Dedifferentiated amniotic fluid mesenchymal stem cell (primary cell): ENCODE data around the gene G3BP2.

Source experiments
- DNase-seq: peaks from one replicate; pipeline ENCODE4 v3.0.0-alpha.2; 2016; ENCODE audit errors: extremely low spot score

G3BP2 gene

DNA sequence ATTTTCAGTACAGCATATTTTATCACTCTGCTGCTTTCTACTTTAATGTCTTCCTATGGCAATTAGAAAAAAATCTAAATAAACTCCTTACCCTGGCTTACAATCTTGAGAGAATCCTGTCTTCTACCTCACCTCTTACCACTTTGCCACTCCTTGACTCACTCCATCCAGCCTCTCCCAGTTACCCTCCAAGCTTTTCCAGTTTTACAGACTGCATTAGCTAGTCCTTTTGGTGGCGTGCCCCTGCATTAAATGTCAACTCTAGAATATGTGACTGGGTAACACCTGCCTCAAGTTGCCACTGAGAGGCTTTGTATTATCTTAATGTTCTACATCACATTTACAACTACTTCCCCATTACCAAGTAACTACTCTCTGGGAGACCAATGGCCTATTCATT is 35.4 kb downstream of the G3BP2 start:
- no peak for DNase-seq

- DNase-seq = no peak
Measured at GRCh38 chr4:75637176-75637575, 36.0 kb downstream of the G3BP2 start.

- no peak for DNase-seq
Measured at GRCh38 chr4:75634951-75635350, 38.3 kb downstream of the G3BP2 start.

DNA sequence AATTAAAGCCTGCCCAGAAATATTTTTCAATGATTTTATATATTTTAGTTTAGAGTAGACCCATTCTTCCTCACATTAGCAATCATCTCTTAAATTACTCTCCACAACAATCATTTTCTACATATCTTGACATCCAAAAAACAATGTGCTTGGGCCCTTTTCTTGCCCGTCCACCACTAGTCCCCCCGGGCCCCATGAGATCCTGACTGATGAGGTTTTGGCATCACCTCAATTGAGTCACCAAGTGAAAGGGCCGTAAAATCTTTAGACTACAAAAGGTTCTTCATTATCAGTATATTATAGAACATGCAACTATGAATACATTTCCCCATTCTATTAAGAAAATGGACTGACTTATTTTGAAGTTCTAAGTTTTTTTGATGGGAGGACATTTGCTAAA is 38.9 kb downstream of the G3BP2 start:
- DNase-seq = no peak

DNA sequence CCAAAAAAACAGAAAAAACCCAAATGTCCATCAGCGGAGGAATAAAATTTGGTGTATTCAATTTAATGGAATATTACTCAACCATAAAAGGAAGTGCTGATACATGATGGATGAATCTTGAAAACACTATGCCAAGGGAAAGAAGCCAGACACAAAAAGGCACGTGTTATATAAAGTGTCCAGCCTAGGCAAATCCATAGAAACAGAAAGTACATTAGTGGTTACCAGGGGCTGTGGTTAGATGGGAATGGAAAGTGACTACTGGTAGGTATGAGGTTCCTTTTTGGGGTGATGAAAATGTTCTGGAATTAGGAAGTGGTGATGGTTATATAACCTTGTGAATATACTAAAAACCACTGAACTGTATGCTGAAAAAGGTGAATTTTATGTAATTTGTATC is 39.4 kb downstream of the G3BP2 start:
- DNase-seq = no peak

DNA sequence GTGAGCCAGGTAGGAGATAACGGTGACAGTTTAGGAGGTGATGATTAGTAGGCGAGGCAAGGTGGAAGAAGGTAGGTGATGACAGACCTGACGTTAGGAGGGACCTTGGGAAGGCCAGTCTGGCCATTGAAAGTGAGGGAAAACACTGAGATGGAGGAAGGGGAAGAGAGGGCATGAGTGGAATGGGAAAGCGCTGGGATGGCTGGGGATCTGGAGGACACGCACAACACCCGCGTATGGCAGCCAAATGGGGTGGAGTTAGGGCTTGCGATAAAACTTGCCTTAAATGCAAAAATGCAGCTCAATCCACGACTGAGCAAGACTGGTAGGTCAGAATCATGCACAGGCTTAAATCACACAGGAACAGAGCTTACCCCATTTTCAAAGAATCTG is 42.3 kb downstream of the G3BP2 start:
- DNase-seq = no peak

GRCh38 chr4:75630174-75630936 is 42.9 kb downstream of the G3BP2 start, which contains the start of gene CDKL2:
Gene CDKL2, minus strand, starts transcription at chr4:75630528. Its CDS starts 4,540 bp downstream, at chr4:75625988.
- no peak for DNase-seq

DNA sequence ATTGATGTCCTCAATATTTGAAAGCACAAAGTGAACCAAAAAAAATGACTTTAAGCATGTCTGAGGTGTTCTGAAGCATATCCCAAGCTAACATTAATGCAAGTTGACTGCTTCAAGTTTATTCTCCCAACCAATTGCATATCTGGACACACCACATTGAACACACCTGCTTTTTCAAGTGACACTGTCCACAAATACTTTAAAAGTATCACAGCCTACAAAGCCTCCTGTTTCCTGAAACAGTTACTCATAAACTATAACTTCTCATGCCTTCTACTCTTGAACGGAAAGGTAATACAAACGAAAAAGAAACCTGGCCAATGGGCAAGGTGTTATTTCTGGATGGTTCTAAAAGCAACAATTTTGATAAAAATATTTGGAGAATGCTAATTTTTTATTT is 44.0 kb downstream of the G3BP2 start:
- no peak for DNase-seq

DNA sequence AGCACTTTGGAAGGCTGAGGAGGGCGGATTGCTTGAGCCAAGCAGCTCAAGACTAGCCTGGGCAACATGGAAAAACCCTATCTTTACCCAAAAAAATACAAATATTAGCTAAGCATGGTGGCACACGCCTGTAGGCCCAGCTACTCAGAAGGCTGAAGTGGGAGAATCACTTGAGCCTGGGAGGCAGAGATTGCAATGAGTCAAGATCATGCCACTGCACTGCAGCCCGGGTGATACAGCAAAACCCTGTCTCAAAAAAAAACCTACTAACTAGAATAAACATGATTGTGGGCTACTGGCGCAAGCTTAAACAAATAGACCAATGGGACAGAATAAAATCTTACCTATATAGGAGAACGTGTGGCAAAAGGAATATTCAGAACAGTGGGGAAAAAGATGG is 50.2 kb downstream of the G3BP2 start:
- DNase-seq = no peak

GRCh38 chr4:75621715-75622114 is 51.5 kb downstream of the G3BP2 start:
- no peak for DNase-seq

DNA sequence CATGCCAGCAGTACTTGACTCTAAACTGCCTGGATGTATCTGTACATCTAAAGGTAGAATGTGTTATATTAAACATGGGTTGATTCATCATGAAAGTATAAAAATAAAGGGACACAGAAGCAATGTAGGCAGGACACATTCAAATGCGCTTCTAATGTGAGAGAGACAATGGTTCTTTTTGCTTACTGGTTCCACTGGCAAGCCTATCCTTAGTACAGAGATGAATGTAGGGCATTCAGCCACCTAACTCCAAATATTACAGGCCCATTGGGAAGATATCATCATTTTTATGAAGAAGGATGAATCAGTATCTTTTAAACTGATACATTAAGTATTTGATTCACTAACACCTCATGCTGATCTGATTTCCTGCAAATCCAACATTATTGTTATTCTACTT is 60.9 kb downstream of the G3BP2 start:
- DNase-seq = no peak

GRCh38 chr4:75605928-75606327 is 67.3 kb downstream of the G3BP2 start:
- DNase-seq = peak; percentile 23

GRCh38 chr4:75599647-75600046 is 73.6 kb downstream of the G3BP2 start:
- DNase-seq = no peak

DNA sequence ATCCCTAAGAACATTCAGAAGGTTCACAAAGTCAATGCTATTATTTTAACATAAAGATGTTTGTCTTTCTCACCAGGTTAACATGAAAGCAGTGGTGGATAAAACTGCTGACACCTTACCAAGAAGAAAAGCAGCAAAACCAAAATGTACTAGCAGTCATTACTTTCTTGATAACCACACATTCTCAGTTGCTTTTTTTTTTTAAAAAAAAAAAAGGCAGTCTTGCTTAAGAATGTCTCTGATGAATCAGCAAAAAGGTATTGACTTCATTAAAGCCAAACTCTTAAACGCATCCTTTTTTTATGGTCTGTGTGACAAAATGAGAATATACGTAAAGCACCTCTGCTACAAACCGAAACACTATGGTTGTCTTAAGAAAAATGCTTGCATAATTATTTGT is 74.8 kb downstream of the G3BP2 start:
- no peak for DNase-seq

DNA sequence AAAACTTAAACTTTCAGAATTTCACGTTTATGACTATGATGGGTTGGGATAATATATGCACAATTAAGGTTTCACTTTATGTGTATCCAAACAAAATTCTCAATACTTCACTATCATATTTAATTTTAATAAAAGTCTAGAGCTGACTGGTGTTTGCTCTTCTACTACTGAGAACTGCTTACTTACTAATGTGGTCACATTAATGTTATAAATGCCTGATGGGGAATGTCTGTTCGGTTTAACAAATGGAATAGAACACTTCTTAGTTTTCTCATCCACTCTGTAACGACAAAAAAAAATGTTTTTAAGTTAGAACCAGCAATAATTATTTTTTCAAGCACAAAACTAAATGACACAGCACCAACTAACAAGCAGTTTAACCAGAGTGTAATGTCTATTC is 77.2 kb downstream of the G3BP2 start:
- DNase-seq = no peak

DNA sequence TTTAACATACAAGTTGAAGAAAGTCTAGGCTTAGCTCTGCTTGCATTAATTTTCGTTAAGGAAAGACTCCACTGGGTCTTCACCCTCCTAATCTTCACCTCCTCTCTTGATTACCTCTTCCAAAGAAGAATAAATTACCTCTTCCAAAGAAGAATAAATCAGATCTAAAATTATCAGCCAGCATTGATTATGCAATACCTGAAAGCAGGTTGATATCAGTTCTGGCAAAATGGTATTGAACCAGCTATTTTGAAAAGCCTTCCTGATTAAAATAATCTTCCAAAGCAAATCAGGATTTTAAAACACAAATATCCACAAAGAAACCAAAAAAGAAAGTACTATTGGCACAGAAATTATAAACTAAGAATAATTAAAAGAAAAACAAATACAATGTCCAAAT is 79.8 kb downstream of the G3BP2 start:
- no peak for DNase-seq
